ENCODE data around the gene SORCS2.

The SORCS2 gene

DNA sequence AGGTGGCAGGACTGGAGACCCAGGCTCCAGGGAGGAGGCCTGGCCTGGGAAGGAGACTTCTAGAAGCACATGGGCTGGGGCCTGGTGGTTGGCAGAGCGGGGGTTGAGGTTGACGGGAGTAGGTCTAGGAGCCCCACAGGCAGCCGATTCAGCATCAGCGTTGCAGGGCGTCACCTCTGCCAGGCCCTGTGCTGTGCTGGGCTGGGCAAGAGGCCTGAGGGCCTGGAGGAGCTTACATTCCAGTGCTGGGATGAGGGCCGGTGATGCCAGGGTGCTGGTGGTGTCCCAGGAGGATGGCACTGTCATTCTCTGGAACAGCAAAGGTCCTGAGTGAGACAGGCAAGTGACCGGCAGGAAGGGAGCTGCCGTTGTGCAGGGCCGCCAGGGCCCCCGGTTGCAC is 76.6 kb downstream of the SORCS2 start:
- DNase-seq (ENCODE audit: low read depth): no peak

GRCh38 chr4:7270121-7270520 is 77.8 kb downstream of the SORCS2 start:
- no peak for DNase-seq (ENCODE audit: low read depth)

- DNase-seq (ENCODE audit: low read depth): no peak
Measured at GRCh38 chr4:7272404-7272803, 80.1 kb downstream of the SORCS2 start.

DNA sequence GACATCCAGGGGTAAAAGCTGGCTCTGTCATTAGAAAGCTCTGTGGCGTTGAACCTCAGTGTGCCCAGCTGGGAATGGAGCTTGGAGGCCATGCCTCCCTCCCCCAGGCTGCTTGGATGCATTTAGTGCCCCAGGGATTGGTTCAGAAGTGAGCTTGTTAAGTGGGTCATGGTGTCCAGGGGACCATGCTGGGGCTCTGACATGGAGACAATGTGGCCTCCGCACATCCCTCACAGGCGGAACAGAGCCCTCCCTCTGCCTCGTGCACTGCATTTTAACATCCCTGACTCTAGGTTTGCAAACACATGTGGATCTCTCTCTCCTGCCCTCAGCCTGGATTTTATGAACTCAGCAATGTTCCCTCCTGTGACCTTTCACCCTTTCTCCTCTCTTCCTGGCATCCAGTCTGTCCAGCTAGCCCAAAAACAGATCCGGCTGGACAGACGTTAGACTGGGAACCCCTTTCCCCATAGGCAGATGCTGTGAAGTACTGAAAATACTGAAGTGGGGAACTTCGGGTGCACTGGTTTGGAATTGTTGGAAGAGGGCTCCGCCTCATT is 81.5 kb downstream of the SORCS2 start:
- DNase-seq (ENCODE audit: low read depth): no peak

- DNase-seq (ENCODE audit: low read depth): no peak
Measured at GRCh38 chr4:7275067-7275466, 82.7 kb downstream of the SORCS2 start.

GRCh38 chr4:7275490-7276154 is 83.3 kb downstream of the SORCS2 start:
- no peak for DNase-seq (ENCODE audit: low read depth)

GRCh38 chr4:7276515-7276914 is 84.2 kb downstream of the SORCS2 start:
- DNase-seq (ENCODE audit: low read depth): no peak

DNA sequence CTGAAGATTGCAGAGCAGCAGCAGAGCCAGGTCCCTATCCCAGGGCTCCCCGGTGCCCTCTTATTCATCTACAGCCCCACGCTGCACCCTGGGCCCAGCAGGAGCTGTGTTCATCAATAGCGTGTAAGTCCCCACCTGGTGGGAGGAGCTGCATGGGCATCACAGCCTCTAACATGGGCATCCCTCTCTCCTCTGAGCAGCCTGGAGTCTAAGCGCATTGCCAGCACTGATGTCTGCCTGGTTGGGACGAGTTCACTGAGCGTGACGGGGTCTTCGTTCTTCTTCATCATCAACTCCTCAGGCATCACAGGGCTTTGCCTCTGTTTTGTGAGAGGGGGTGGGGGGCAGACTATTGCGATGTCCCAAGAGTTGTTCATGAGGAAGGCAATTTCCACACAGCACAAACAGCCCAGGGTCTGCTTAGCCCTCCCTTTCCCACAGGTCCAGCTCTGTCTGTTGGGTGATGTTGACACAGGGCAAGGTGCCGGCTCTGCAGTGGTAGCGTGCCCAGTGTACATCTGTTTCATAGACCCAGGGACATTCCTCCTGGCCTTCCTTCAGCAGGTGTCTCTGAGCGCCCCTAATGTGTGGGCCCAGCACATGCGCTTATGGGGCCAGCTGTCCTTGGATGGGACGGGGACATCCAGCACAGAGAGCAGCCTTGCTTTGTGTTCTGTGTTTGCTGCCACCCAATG is 85.9 kb downstream of the SORCS2 start:
- no peak for DNase-seq (ENCODE audit: low read depth)

DNA sequence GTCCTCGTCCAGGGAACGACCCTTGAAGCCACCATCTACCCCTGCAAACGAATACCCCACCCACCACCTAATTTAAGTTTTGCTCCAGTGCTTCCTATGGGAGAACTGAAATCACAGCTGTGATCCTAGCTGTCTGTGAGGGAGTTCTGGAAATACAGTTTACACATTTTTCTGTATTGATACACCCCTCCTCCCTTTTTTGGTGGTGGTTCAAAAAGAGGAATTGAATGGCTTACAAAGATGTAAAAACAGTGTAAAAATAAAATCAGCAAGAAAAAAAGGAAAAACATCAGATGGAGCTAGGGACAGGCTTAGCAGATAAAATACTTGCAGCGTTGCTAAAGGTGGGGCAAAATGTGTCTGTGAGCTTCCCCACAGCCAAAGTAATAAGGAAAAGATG is 86.6 kb downstream of the SORCS2 start:
- no peak for DNase-seq (ENCODE audit: low read depth)

DNA sequence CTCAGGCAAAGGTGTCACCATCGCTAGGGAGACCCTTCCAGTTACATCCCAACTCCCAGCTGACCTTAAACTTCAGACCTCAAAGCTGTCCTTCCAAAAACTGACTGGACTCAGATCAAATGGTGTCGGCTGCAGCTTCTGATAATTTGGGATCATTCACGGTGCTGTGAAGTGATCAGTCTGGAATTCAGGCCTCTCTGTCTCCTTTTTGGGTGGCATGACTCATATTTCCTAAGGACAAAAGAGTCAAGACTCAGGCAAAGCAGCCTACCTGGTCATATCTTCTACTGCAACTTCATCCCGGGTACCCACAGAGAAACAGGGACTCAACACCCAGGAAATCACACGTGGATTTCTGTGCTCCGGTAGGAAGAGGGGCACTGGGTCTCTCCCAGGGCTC is 87.6 kb downstream of the SORCS2 start:
- no peak for DNase-seq (ENCODE audit: low read depth)

DNA sequence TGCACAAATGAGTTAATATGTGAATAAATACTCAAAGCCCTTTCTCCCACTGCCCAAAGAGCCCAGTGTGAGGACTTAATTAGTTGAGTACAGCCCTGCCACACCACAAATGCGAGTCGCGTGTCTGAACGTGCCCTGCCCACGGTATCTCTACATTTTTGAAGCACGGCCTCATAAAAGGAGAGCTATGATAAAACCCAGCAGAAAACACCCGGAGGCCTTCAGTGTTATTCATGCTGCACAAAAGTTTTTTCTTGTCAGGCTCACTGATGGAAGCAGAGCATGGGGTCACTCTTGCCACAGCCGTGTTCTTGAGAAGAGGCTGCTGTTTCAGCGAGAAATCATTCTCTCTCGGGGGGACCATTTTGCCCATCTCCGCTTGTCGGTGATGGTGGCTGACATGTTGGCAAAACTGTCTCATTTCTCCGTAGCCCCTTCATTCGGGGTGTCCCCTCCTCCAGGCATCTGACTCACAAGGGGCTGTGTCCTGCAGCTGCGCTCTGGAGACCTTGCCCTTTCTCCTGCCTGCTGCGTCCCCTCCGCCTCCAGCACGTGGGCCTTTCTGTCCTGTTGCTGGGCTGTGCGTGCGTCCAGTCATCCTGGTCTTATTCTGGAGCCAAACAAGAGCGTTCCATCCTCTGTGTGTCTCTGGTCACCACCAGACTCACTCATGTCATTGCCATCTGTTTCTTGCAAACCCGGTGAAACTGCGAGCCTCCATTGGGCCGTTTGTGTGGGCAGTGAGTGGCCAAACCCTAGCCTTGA is 88.8 kb downstream of the SORCS2 start:
- DNase-seq (ENCODE audit: low read depth): no peak

GRCh38 chr4:7281691-7282665 is 89.6 kb downstream of the SORCS2 start:
- no peak for DNase-seq (ENCODE audit: low read depth)

DNA sequence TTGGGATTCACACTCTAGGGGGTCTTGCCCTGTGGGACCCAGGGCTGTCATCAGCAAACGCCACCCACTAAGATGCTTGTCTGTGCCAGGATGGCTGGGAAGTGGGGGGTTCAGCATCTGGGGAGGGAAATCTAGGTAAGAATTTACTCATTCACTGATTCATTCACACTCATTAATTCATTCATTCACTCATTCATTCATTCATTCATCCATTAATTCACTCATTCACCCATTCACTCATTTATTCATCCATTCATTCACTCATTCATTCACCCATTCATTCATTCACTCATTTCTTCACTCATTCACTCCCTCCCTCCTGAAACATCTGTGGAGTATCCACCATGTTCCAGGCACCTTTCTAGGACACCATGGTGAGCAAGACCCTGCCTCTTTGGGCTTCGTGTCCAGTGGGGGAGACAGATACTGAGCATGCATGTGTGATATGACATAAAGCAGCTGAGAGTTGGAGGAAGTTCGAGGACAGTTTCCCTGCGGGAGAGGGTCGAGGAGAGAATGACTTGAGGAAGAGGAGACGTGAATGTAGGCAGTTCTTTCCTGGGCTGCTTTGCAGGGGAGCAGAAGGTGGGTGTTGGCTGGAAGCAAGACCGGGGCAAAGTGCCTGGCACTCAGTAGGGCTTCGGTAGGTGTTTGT is 90.6 kb downstream of the SORCS2 start:
- DNase-seq (ENCODE audit: low read depth): no peak

- no peak for DNase-seq (ENCODE audit: low read depth)
Measured at GRCh38 chr4:7285244-7286094, 93.1 kb downstream of the SORCS2 start.

DNA sequence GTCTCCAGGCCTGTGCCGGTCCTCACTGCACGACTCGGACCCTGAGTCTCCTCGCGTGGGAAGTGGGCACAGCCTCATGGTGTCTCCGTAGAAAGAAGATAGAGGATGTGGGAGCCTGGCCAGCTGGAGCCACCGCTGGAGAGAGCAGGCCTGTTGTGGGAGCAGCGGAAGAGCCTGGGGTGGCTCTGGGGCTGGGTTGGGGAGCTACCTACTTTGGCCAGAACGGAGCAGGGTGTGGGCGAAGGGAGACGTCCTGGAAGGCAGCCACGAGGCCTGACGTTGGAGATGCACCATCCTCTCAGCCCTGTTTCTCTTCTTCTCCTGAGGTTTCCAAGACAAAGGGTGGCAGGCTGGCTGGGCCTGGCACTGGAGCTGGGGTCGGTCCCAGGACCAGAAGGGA is 93.8 kb downstream of the SORCS2 start:
- no peak for DNase-seq (ENCODE audit: low read depth)

GRCh38 chr4:7286798-7287197 is 94.5 kb downstream of the SORCS2 start:
- no peak for DNase-seq (ENCODE audit: low read depth)

GRCh38 chr4:7287274-7287917 is 95.1 kb downstream of the SORCS2 start:
- no peak for DNase-seq (ENCODE audit: low read depth)

GRCh38 chr4:7287918-7288280 is 95.6 kb downstream of the SORCS2 start:
- no peak for DNase-seq (ENCODE audit: low read depth)

- DNase-seq (ENCODE audit: low read depth): no peak
Measured at GRCh38 chr4:7288751-7289523, 96.6 kb downstream of the SORCS2 start.
